ENCODE data around the gene PRSS56.

The PRSS56 gene

GRCh38 chr2:232497348-232497747 is 22.8 kb upstream of the PRSS56 start:
- no peaks in the 10 kb centered on the region for H3K9me3 ChIP-seq (ENCODE audit: severe bottlenecking)
- H3K36me3 ChIP-seq (ENCODE audit: low read depth): no peaks in the 10 kb centered on the region
- no peaks in the 10 kb centered on the region for H3K4me1 ChIP-seq (ENCODE audit: insufficient read depth, poor library complexity, severe bottlenecking)
- H3K4me3 ChIP-seq (ENCODE audit: severe bottlenecking): no peak overlapping the region
- ATAC-seq (ENCODE audit: low read depth) (no peak), DNase-seq (ENCODE audit: low spot score) (no peak)
- peaks cover under 1% of the 10 kb centered on the region for H3K27me3 ChIP-seq (ENCODE audit: insufficient read depth, poor library complexity, severe bottlenecking)
- no peak for TF ChIP-seq CTCF (IDR thresholded peaks at IDR 0.05; ENCODE audit: poor library complexity, severe bottlenecking)
- H3K27ac ChIP-seq (ENCODE audit: poor library complexity, severe bottlenecking): no peak overlapping the region

- TF ChIP-seq CTCF (IDR thresholded peaks at IDR 0.05; ENCODE audit: poor library complexity, severe bottlenecking): no peak
- ATAC-seq (ENCODE audit: low read depth) (no peak), DNase-seq (ENCODE audit: low spot score) (no peak)
- Histone ChIP-seq H3K27me3 (ENCODE audit: insufficient read depth, poor library complexity, severe bottlenecking) (peaks cover 9% of the 10 kb centered on the region), H3K36me3 (ENCODE audit: low read depth) (no peaks in the 10 kb centered on the region), H3K4me3 (ENCODE audit: severe bottlenecking) (no peak overlapping the region), H3K27ac (ENCODE audit: poor library complexity, severe bottlenecking) (no peak overlapping the region), H3K9me3 (ENCODE audit: severe bottlenecking) (no peaks in the 10 kb centered on the region), H3K4me1 (ENCODE audit: insufficient read depth, poor library complexity, severe bottlenecking) (no peaks in the 10 kb centered on the region)
These were observed 21.7 kb upstream of the PRSS56 start for GRCh38 chr2:232498452-232498851.

GRCh38 chr2:232501331-232501771 is 18.8 kb upstream of the PRSS56 start:
- no peaks in the 10 kb centered on the region for H3K9me3 ChIP-seq (ENCODE audit: severe bottlenecking)
- DNase-seq (ENCODE audit: low spot score): no peak
- H3K27me3 ChIP-seq (ENCODE audit: insufficient read depth, poor library complexity, severe bottlenecking): peaks cover 34% of the 10 kb centered on the region
- no peak for TF ChIP-seq CTCF (IDR thresholded peaks at IDR 0.05; ENCODE audit: poor library complexity, severe bottlenecking)
- ATAC-seq (ENCODE audit: low read depth): no peak
- no peak overlapping the region for H3K4me3 ChIP-seq (ENCODE audit: severe bottlenecking)
- H3K4me1 ChIP-seq (ENCODE audit: insufficient read depth, poor library complexity, severe bottlenecking): no peaks in the 10 kb centered on the region
- no peaks in the 10 kb centered on the region for H3K36me3 ChIP-seq (ENCODE audit: low read depth)
- H3K27ac ChIP-seq (ENCODE audit: poor library complexity, severe bottlenecking): no peak overlapping the region

- Histone ChIP-seq H3K4me1 (ENCODE audit: insufficient read depth, poor library complexity, severe bottlenecking) (no peaks in the 10 kb centered on the region), H3K9me3 (ENCODE audit: severe bottlenecking) (no peaks in the 10 kb centered on the region), H3K27ac (ENCODE audit: poor library complexity, severe bottlenecking) (no peak overlapping the region), H3K27me3 (ENCODE audit: insufficient read depth, poor library complexity, severe bottlenecking) (peaks cover 34% of the 10 kb centered on the region), H3K4me3 (ENCODE audit: severe bottlenecking) (no peak overlapping the region), H3K36me3 (ENCODE audit: low read depth) (no peaks in the 10 kb centered on the region)
- no peak for DNase-seq (ENCODE audit: low spot score)
- TF ChIP-seq CTCF (IDR thresholded peaks at IDR 0.05; ENCODE audit: poor library complexity, severe bottlenecking): no peak
- no peak for ATAC-seq (ENCODE audit: low read depth)
These were observed 18.3 kb upstream of the PRSS56 start for GRCh38 chr2:232501794-232502390.

- no peak for TF ChIP-seq CTCF (IDR thresholded peaks at IDR 0.05; ENCODE audit: poor library complexity, severe bottlenecking)
- ATAC-seq (ENCODE audit: low read depth) (no peak), DNase-seq (ENCODE audit: low spot score) (no peak)
- Histone ChIP-seq H3K4me1 (ENCODE audit: insufficient read depth, poor library complexity, severe bottlenecking) (no peaks in the 10 kb centered on the region), H3K27ac (ENCODE audit: poor library complexity, severe bottlenecking) (no peak overlapping the region), H3K4me3 (ENCODE audit: severe bottlenecking) (no peak overlapping the region), H3K27me3 (ENCODE audit: insufficient read depth, poor library complexity, severe bottlenecking) (peaks cover 34% of the 10 kb centered on the region), H3K9me3 (ENCODE audit: severe bottlenecking) (no peaks in the 10 kb centered on the region), H3K36me3 (ENCODE audit: low read depth) (no peaks in the 10 kb centered on the region)
These were observed 17.7 kb upstream of the PRSS56 start for GRCh38 chr2:232502511-232502910.

All from RWPE2 (cell line).